SK-N-SH (cell line): ENCODE results near the gene NOTCH3. TPM values are rescaled to one million over a fixed set of nuclear protein-coding genes. Genes with fewer than 3 reads are reported as not detected.

Experiments used
- CTCF ChIA-PET: fragments of 300-600, 350-600 bp; formaldehyde crosslinking; extraction: SDS; loops from one replicate; lab custom pipeline; 2021; lab: Yijun Ruan, JAX
- POLR2A ChIA-PET: fragments of 350-600 bp; sonication (Branson Sonifier 250); formaldehyde crosslinking; extraction: SDS; loops from one replicate; lab custom pipeline; 2020; ENCODE audit warnings: antibody characterized with exemption, inconsistent platforms; lab: Yijun Ruan, JAX
- DNase-seq: peaks from one replicate; pipeline ENCODE4 v3.0.0; 2012
- H2AFZ ChIP-seq: fragments of 200-600 bp; sonication (generic); 2 replicates; pipeline ENCODE4 v1.8.1; 2016; ENCODE audit warnings: antibody characterized with exemption, mild to moderate bottlenecking, low read depth
- H3F3A ChIP-seq: fragments of 200-600 bp; sonication (generic); replicated peaks from 2 replicates; pipeline ENCODE3; 2016; ENCODE audit warnings: antibody characterized with exemption, mild to moderate bottlenecking; ENCODE audit not compliant: insufficient read depth
- H3K27ac ChIP-seq, 2 experiments: fragments of 200-500 bp in 1 of 2; fragments of 200-600 bp in 1 of 2; sonication (Bioruptor generic) in 1 of 2; sonication (generic), shearing (Covaris generic) in 1 of 2; 2 replicates each; pipeline versions ENCODE4 v1.5.1 to v1.6.1; 2014 to 2016; ENCODE audit warnings: low read depth in 2 of 2, inconsistent platforms in 1 of 2, low read length in 1 of 2, mild to moderate bottlenecking in 1 of 2, mixed read lengths in 1 of 2
- H3K27me3 ChIP-seq: fragments of 200-600 bp; sonication (generic), shearing (Covaris generic); 2 replicates; pipeline ENCODE4 v1.6.1; 2016; ENCODE audit warnings: mixed run types; ENCODE audit not compliant: insufficient read depth
- H3K36me3 ChIP-seq, 2 experiments: fragments of 200-500 bp in 1 of 2; fragments of 200-600 bp in 1 of 2; sonication (Bioruptor generic) in 1 of 2; sonication (generic) in 1 of 2; replicated peaks in 1 of 2; 2 replicates each; pipeline versions ENCODE3 to v1.5.1; 2014 to 2016; ENCODE audit warnings: low read length in 1 of 2, mild to moderate bottlenecking in 1 of 2; ENCODE audit not compliant: insufficient read depth in 2 of 2, control insufficient read depth in 1 of 2
- H3K4me1 ChIP-seq, 2 experiments: fragments of 200-500 bp in 1 of 2; fragments of 200-600 bp in 1 of 2; sonication (Bioruptor generic) in 1 of 2; sonication (generic), shearing (Covaris generic) in 1 of 2; 2 replicates each; pipeline versions ENCODE4 v1.5.1 to v1.6.1; 2014 to 2016; ENCODE audit warnings: low read depth in 1 of 2, low read length in 1 of 2, mixed run types in 1 of 2; ENCODE audit not compliant: insufficient read depth in 2 of 2, control insufficient read depth in 1 of 2
- H3K4me2 ChIP-seq: fragments of 200-600 bp; sonication (generic), shearing (Covaris generic); 2 replicates; pipeline ENCODE4 v1.6.1; 2017; ENCODE audit warnings: mixed run types
- H3K4me3 ChIP-seq, 2 experiments: fragments of 200-500 bp in 1 of 2; fragments of 200-600 bp in 1 of 2; sonication (Bioruptor generic) in 1 of 2; sonication (generic), shearing (Covaris generic) in 1 of 2; 2 replicates each; pipeline versions ENCODE4 v1.5.1 to v1.8.1; 2014 to 2016; ENCODE audit warnings: low read depth in 2 of 2, inconsistent platforms in 1 of 2, low read length in 1 of 2, mild to moderate bottlenecking in 1 of 2, mixed read lengths in 1 of 2, moderate library complexity in 1 of 2
- H3K79me2 ChIP-seq: fragments of 200-600 bp; sonication (generic); 2 replicates; pipeline ENCODE4 v1.8.1; 2017; ENCODE audit warnings: mild to moderate bottlenecking; ENCODE audit not compliant: insufficient read depth
- H3K9ac ChIP-seq: fragments of 200-600 bp; sonication (generic); 2 replicates; pipeline ENCODE4 v1.6.1; 2017; ENCODE audit warnings: mixed run types
- H3K9me2 ChIP-seq: fragments of 200-600 bp; sonication (generic); 2 replicates; pipeline ENCODE4 v1.6.1; 2017; ENCODE audit warnings: mixed run types
- H3K9me3 ChIP-seq: fragments of 200-600 bp; sonication (generic); 2 replicates; pipeline ENCODE4 v1.6.1; 2017; ENCODE audit warnings: mixed run types, mild to moderate bottlenecking, moderate library complexity
- H4K20me1 ChIP-seq: fragments of 200-600 bp; sonication (generic); 2 replicates; pipeline ENCODE4 v1.6.1; 2017; ENCODE audit warnings: mild to moderate bottlenecking, mixed run types; ENCODE audit not compliant: insufficient read depth
- CTCF ChIP-seq: fragments of 200-600 bp; sonication (generic); IDR thresholded peaks from 2 replicates; pipeline ENCODE4 v1.6.1; 2017; ENCODE audit warnings: antibody characterized with exemption, mild to moderate bottlenecking, moderate library complexity
- EP300 ChIP-seq, 2 experiments: IDR thresholded peaks; 2 replicates each; pipeline versions ENCODE4 v1.4.0 to v1.6.1; 2012; ENCODE audit warnings: borderline replicate concordance in 1 of 2, low read depth in 1 of 2, low read length in 1 of 2
- EZH2phosphoT487 ChIP-seq: fragments of 200-600 bp; sonication (generic); IDR thresholded peaks from 2 replicates; pipeline ENCODE4 v1.6.1; 2017; ENCODE audit warnings: low read depth, mixed run types, mild to moderate bottlenecking, antibody characterized with exemption, moderate library complexity, borderline replicate concordance
- FOSL2 ChIP-seq: IDR thresholded peaks from 2 replicates; pipeline ENCODE4 v1.4.0; 2012; ENCODE audit warnings: low read depth, mild to moderate bottlenecking, moderate library complexity, borderline replicate concordance
- GATA2 ChIP-seq: sonication (generic); formaldehyde crosslinking; IDR thresholded peaks from 2 replicates; pipeline ENCODE4 v1.5.0; 2020; ENCODE audit warnings: mild to moderate bottlenecking, missing genetic modification reagents
- IRF3 ChIP-seq: fragments of 150-350 bp; IDR thresholded peaks from 2 replicates; pipeline ENCODE4 v1.6.1; 2016; ENCODE audit warnings: mild to moderate bottlenecking, low read depth, low read length
- JUND ChIP-seq: IDR thresholded peaks from 2 replicates; pipeline ENCODE4 v1.4.0; 2012
- MEF2A ChIP-seq: IDR thresholded peaks from 2 replicates; pipeline ENCODE4 v1.4.0; 2012; ENCODE audit warnings: low read depth, borderline replicate concordance
- MXI1 ChIP-seq: IDR thresholded peaks from 2 replicates; pipeline ENCODE4 v1.6.1; 2012; ENCODE audit warnings: mild to moderate bottlenecking, low read depth, low read length, improper control_type of control experiment
- NRF1 ChIP-seq: IDR thresholded peaks from 2 replicates; pipeline ENCODE4 v1.6.1; 2012; ENCODE audit warnings: low read depth, mild to moderate bottlenecking, low read length
- RFX5 ChIP-seq: IDR thresholded peaks from 2 replicates; pipeline ENCODE4 v1.6.1; 2012; ENCODE audit warnings: mild to moderate bottlenecking, improper control_type of control experiment, low read length
- SMC3 ChIP-seq: IDR thresholded peaks from 2 replicates; pipeline ENCODE4 v1.6.1; 2012; ENCODE audit warnings: low read depth, low read length, improper control_type of control experiment
- TAF1 ChIP-seq: IDR thresholded peaks from 2 replicates; pipeline ENCODE4 v1.6.1; 2012; ENCODE audit warnings: low read depth, mild to moderate bottlenecking, low read length, moderate library complexity, borderline replicate concordance
- TCF12 ChIP-seq: IDR thresholded peaks from 2 replicates; pipeline ENCODE4 v1.4.0; 2012
- TEAD4 ChIP-seq: IDR thresholded peaks from 2 replicates; pipeline ENCODE4 v1.4.0; 2012; ENCODE audit warnings: mild to moderate bottlenecking, borderline replicate concordance; ENCODE audit not compliant: insufficient read depth
- USF1 ChIP-seq: IDR thresholded peaks from 2 replicates; pipeline ENCODE4 v1.4.0; 2012; ENCODE audit warnings: low read depth, borderline replicate concordance
- WGBS: methylation state at CpG from one replicate; pipeline ENCODE4 v1.1.6; 2017; ENCODE audit warnings: low lambda C conversion rate; 5-methylcytosine and 5-hydroxymethylcytosine counted together
- polyA plus RNA-seq, 3 experiments: library from polyadenylated mRNA; depleted of rRNA; stranded (reverse); fragments of >200 nt; gene quantifications; 2 replicates each; pipeline ENCODE4 v1.2.3, GENCODE V29; 2012
- TF ChIP-seq, protein P1 (sequence below): IDR thresholded peaks from 2 replicates; pipeline ENCODE4 v1.4.0; 2012; ENCODE audit warnings: low read depth

Gene NOTCH3
- polyA plus RNA-seq, 1 of the 3 experiments (the other 2 are of a cell fraction): 7.0 TPM

- Histone ChIP-seq H3K9me3 (no peaks in the 10 kb centered on the region), H3K27ac (peak overlapping the region in 1 of 2 experiments; percentile 88; a peak in 1 of 4 replicates), H2AFZ (peak overlapping the region; percentile 72), H3K9me2 (no peaks in the 10 kb centered on the region), H3K79me2 (peaks cover 21% of the 10 kb centered on the region; the same call in 1 of the 2 replicates), H3K27me3 (no peaks in the 10 kb centered on the region), H3K9ac (peak overlapping the region; percentile 70), H4K20me1 (no peaks in the 10 kb centered on the region), H3K36me3 (peaks cover 7 to 12% of the 10 kb centered on the region in 2 experiments), H3K4me1 (peaks cover 0 to 19% of the 10 kb centered on the region in 2 experiments; a peak in 2 of 4 replicates), H3K4me3 (peak overlapping the region; percentile 79 to 92), H3K4me2 (peak overlapping the region; percentile 97), H3F3A (peaks cover 5% of the 10 kb centered on the region)
- peak; percentile 88 for DNase-seq
- CTCF ChIA-PET: interaction anchor here (1.0 to 2.3 kb wide), 6 partner anchors 24 to 294 kb away, joined by 3 to 12 read pairs (median 5); partner anchors contain the start of gene AKAP8L
- TF ChIP-seq IRF3 (no peak), EP300 (IDR thresholded peaks at IDR 0.05; ENCODE audit: borderline replicate concordance in 1 of 2, low read depth in 1 of 2, low read length in 1 of 2) (no peak), GATA2 (CRISPR knock-in tag) (no peak)
- POLR2A ChIA-PET: interaction anchor here (0.9 to 2.2 kb wide), 4 partner anchors 12 to 179 kb away, joined by 3 to 8 read pairs (median 6); partner anchors contain the start of gene SYDE1
- WGBS: 6% methylated on average over 3 of the region's 33 CpGs
Observed at GRCh38 chr19:15124572-15125231, 76.1 kb downstream of the NOTCH3 start.

DNA sequence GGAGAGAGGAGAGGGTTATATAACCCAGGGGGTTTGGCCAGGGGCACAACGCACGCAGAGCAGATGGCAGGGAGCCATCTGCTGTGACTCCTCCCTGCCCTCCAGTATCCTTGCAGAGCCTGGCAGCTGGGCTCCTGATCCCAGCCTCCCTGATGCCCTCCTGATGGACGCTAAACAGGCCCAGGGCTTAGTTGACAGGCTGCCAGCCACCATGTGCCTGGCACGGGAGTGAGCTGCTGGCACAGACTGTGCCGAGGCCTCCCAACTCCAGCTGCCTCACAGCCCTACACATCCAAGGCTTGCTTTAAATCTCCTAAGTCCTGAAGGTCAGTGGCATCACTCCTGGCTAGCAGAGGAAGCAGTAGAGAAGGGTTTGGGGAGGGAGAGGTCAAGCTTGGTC is 76.9 kb downstream of the NOTCH3 start:
- 42% methylated on average over 2 of the region's 5 CpGs for WGBS
- Histone ChIP-seq H3K9me3 (no peaks in the 10 kb centered on the region), H3K9me2 (no peaks in the 10 kb centered on the region), H3K27ac (peak overlapping the region in 1 of 2 experiments; percentile 34; a peak in 1 of 4 replicates), H4K20me1 (no peaks in the 10 kb centered on the region), H2AFZ (no peak overlapping the region), H3F3A (peaks cover 5% of the 10 kb centered on the region), H3K4me2 (peak overlapping the region; percentile 97), H3K4me1 (peaks cover 0 to 19% of the 10 kb centered on the region in 2 experiments; a peak in 2 of 4 replicates), H3K36me3 (peaks cover 9 to 16% of the 10 kb centered on the region in 2 experiments), H3K4me3 (peak overlapping the region; percentile 79 to 92; a peak in 3 of 4 replicates), H3K27me3 (no peaks in the 10 kb centered on the region), H3K9ac (peak overlapping the region; percentile 70; the same call in 1 of the 2 replicates), H3K79me2 (peaks cover 21% of the 10 kb centered on the region; the same call in 1 of the 2 replicates)
- POLR2A ChIA-PET: interaction anchor here (0.9 to 2.2 kb wide), 4 partner anchors 11 to 180 kb away, joined by 3 to 8 read pairs (median 6); partner anchors contain the start of gene SYDE1
- no peak for TF ChIP-seq SMC3
- TF ChIP-seq MXI1: peak; percentile 96
- TF ChIP-seq EP300 (IDR thresholded peaks at IDR 0.05; ENCODE audit: borderline replicate concordance in 1 of 2, low read depth in 1 of 2, low read length in 1 of 2): 0 out of 4 replicates have a peak, but pooled peaks of 1 of the 2 experiments have one; percentile 34
- TF ChIP-seq RFX5: no peak
- no peak for TF ChIP-seq FOSL2
- TF ChIP-seq JUND: no peak
- TF ChIP-seq TEAD4: no peak
- no peak for TF ChIP-seq TAF1
- TF ChIP-seq MEF2A: no peak
- peak; percentile 35; the same call in 1 of the 2 replicates for TF ChIP-seq GATA2 (CRISPR knock-in tag)
- no peak for TF ChIP-seq EZH2phosphoT487
- no peak for TF ChIP-seq CTCF
- no peak for TF ChIP-seq USF1
- TF ChIP-seq TCF12: peak; percentile 57
- TF ChIP-seq, protein P1, sequence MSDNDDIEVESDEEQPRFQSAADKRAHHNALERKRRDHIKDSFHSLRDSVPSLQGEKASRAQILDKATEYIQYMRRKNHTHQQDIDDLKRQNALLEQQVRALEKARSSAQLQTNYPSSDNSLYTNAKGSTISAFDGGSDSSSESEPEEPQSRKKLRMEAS: 0 out of 2 replicates have a peak, but pooled peaks have one; percentile 35
- no peak for TF ChIP-seq NRF1
- CTCF ChIA-PET: interaction anchor here (1.0 to 2.3 kb wide), 5 partner anchors 23 to 295 kb away, joined by 3 to 12 read pairs (median 6); partner anchors contain the start of gene AKAP8L
- DNase-seq: peak; percentile 76
